ENCODE data around the gene KIFAP3. TPM values are rescaled to one million over a fixed set of nuclear protein-coding genes. Genes with fewer than 3 reads are reported as not detected.
A peak's percentile ranks its signal among the peaks of the same experiment; 100 is the strongest.
"Not testable (repeated sequence)": the region's sequence is repeated elsewhere in the genome, so short reads cannot be mapped to it uniquely, and the experiment has no call there.

Gene KIFAP3
- total and polyA plus RNA-seq, 9 donors = 16.1 to 35.5 (median 31.4) TPM

DNA sequence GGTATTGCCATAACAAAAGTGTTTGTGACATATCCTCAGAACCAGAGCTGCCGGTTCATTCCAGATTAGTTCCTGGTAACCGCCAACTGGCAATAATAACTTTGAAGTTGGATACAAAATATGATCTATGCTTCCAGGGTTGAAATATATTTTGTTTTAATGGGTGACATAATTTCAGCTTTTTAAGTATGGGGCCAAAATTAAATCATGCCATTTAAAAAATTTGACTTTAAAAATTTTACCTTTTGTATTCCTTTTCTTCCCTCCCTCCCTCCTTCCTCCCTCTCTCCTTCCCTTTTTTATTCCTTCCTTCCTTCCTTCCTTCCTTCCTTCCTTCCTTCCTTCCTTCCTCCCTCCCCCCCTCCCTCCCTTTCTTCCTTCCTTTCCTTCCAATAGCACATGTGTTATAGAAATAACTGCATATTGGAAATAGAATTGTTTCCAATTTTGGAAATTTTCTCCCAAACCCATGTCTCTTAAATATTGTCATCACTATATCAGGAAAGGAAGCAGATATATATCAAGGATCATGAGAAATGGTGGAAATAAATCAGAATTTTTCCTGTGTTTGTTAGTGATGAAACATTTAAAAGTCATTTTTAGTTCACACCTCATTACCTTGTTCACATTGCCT is 12.0 kb upstream of the KIFAP3 start:
- Histone ChIP-seq H3K36me3 (no peaks in the 10 kb centered on the region), H3K9me3 (no peaks in the 10 kb centered on the region), H3K4me1 (ENCODE audit: insufficient read depth) (no peaks in the 10 kb centered on the region), H3K27ac (peak overlapping the region in 1 of 2 donors; percentile 58), H3K27me3 (no peaks in the 10 kb centered on the region), H3K4me3 (no peak overlapping the region)
- DNase-seq = no peak
- intact Hi-C loops (cut with DNase I) = no loop called here
- TF ChIP-seq EP300 (IDR thresholded peaks at IDR 0.05) (no peak), CTCF (IDR thresholded peaks at IDR 0.05) (no peak), POLR2A (IDR thresholded peaks at IDR 0.05) (no peak)
- 88 to 90% (median 90%) methylated on average over 2 of the region's 2 CpGs for WGBS, 3 donors

DNA sequence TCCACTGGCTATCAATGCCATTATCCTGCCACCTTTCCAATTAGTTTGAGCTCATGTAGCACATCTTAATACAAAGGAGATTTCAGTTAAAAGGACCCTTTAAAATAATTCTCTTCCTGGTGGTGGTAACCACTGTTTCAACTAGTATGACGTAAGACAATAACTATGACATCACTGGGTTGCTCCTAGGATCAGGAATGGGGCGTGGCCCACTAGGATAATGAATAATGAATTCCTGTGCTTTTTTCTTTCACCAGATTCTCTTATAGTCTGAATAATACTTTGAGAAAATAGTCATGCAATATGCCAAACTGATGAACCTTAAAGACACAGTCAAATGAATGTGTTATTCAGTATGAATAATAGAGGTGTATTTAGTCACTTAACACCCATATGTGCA is 10.6 kb upstream of the KIFAP3 start:
- Histone ChIP-seq H3K27ac (no peak overlapping the region), H3K4me1 (ENCODE audit: insufficient read depth) (no peaks in the 10 kb centered on the region), H3K36me3 (no peaks in the 10 kb centered on the region), H3K4me3 (no peak overlapping the region), H3K27me3 (no peaks in the 10 kb centered on the region), H3K9me3 (no peaks in the 10 kb centered on the region)
- TF ChIP-seq POLR2A (IDR thresholded peaks at IDR 0.05) = no peak
- no peak for TF ChIP-seq CTCF (IDR thresholded peaks at IDR 0.05)
- no peak for TF ChIP-seq EP300 (IDR thresholded peaks at IDR 0.05)
- WGBS, 3 donors = 88 to 91% (median 88%) methylated on average over 2 of the region's 2 CpGs
- intact Hi-C loops (cut with DNase I) = no loop called here
- no peak for DNase-seq

- intact Hi-C loops (cut with DNase I) = no loop called here
- Histone ChIP-seq H3K36me3 (no peaks in the 10 kb centered on the region), H3K27me3 (no peaks in the 10 kb centered on the region), H3K27ac (no peak overlapping the region), H3K4me3 (no peak overlapping the region), H3K9me3 (no peaks in the 10 kb centered on the region), H3K4me1 (ENCODE audit: insufficient read depth) (peaks cover 3% of the 10 kb centered on the region)
- TF ChIP-seq POLR2A (IDR thresholded peaks at IDR 0.05) = no peak
- no peak for TF ChIP-seq CTCF (IDR thresholded peaks at IDR 0.05)
- TF ChIP-seq EP300 (IDR thresholded peaks at IDR 0.05) = no peak
- no peak for DNase-seq
These were observed 4.2 kb upstream of the KIFAP3 start for GRCh38 chr1:170078610-170079189.

- 90 to 95% (median 95%) methylated on average over 1 of the region's 1 CpG for WGBS, 3 donors
- no peak overlapping the region for H3K27ac ChIP-seq
- intact Hi-C loops (cut with DNase I) = no loop called here
- H3K9me3 ChIP-seq = no peaks in the 10 kb centered on the region
- TF ChIP-seq EP300 (IDR thresholded peaks at IDR 0.05) (no peak), CTCF (IDR thresholded peaks at IDR 0.05) (no peak), POLR2A (IDR thresholded peaks at IDR 0.05) (no peak)
- H3K4me3 ChIP-seq = no peak overlapping the region
- H3K36me3 ChIP-seq = no peaks in the 10 kb centered on the region
- no peak for DNase-seq
- H3K4me1 ChIP-seq (ENCODE audit: insufficient read depth) = peaks cover 3% of the 10 kb centered on the region
- no peaks in the 10 kb centered on the region for H3K27me3 ChIP-seq
These were observed 3.4 kb upstream of the KIFAP3 start for GRCh38 chr1:170077926-170078325.

DNA sequence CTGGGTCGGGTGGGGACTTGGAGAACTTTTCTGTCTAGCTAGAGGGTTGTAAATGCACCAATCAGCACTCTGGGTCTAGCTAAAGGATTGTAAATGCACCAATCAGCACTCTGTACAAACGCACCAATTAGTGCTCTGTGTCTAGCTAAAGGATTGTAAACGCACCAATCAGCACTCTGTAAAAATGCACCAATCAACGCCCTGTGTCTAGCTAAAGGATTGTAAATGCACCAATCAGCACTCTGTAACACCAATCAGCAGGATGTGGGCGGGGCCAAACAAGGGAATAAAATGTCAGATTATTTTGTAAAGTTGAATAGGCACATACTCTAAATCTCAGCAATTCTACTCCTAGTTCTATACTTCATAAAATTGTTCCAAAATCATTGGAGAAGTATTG is 2.5 kb upstream of the KIFAP3 start:
- DNase-seq; H3K27ac ChIP-seq; H3K4me1 ChIP-seq (ENCODE audit: insufficient read depth); intact Hi-C loops (cut with DNase I); H3K36me3 ChIP-seq; H3K27me3 ChIP-seq; H3K9me3 ChIP-seq; H3K4me3 ChIP-seq: not testable (repeated sequence)
- WGBS, 3 donors = 91 to 92% (median 92%) methylated on average over 5 of the region's 5 CpGs
